Measurements from ENCODE around the gene DST.

The DST gene

GRCh38 chr6:56620229-56620868 lies 22.3 kb downstream of the DST start:
- DNase-seq = no peak

GRCh38 chr6:56618050-56618449 lies 24.6 kb downstream of the DST start:
- no peak for DNase-seq

GRCh38 chr6:56616967-56617366 lies 25.7 kb downstream of the DST start:
- no peak for DNase-seq

GRCh38 chr6:56613247-56613851 lies 29.3 kb downstream of the DST start:
- DNase-seq = no peak

- DNase-seq = no peak
Observed at GRCh38 chr6:56608332-56608731, 34.4 kb downstream of the DST start.

- DNase-seq = no peak
Observed at GRCh38 chr6:56607111-56607752, 35.5 kb downstream of the DST start.

GRCh38 chr6:56605435-56605834 lies 37.3 kb downstream of the DST start:
- DNase-seq = no peak

- DNase-seq = no peak
Observed at GRCh38 chr6:56604186-56604585, 38.5 kb downstream of the DST start.

GRCh38 chr6:56601390-56601789 lies 41.3 kb downstream of the DST start:
- no peak for DNase-seq

- no peak for DNase-seq
Observed at GRCh38 chr6:56595490-56596122, 47.1 kb downstream of the DST start.

- DNase-seq = peak; percentile 59
Observed at GRCh38 chr6:56594699-56595098, 48.0 kb downstream of the DST start.

- DNase-seq = no peak
Observed at GRCh38 chr6:56593801-56594318, 48.8 kb downstream of the DST start.

- DNase-seq = no peak
Observed at GRCh38 chr6:56582236-56582635, 60.5 kb downstream of the DST start.

GRCh38 chr6:56581296-56581925 lies 61.3 kb downstream of the DST start:
- DNase-seq = no peak

GRCh38 chr6:56580271-56580670 lies 62.4 kb downstream of the DST start:
- DNase-seq = no peak

GRCh38 chr6:56579155-56579851 lies 63.4 kb downstream of the DST start:
- DNase-seq = no peak

GRCh38 chr6:56575736-56576135 lies 67.0 kb downstream of the DST start:
- DNase-seq = no peak

GRCh38 chr6:56574292-56574691 lies 68.4 kb downstream of the DST start:
- DNase-seq = no peak

GRCh38 chr6:56573624-56574023 lies 69.1 kb downstream of the DST start:
- DNase-seq = no peak

- DNase-seq = no peak
Observed at GRCh38 chr6:56572788-56573471, 69.8 kb downstream of the DST start.

GRCh38 chr6:56571605-56572004 lies 71.1 kb downstream of the DST start:
- no peak for DNase-seq

All from DMS79 treated with DMSO at 0.1 percent for 48 hours (cell line).